Measurements from ENCODE around the gene CD320. TPM values are rescaled to one million over a fixed set of nuclear protein-coding genes. Genes with fewer than 3 reads are reported as not detected.
"Not testable (repeated sequence)": the region's sequence is repeated elsewhere in the genome, so short reads cannot be mapped to it uniquely, and the experiment has no call there.

Gene CD320
- total RNA-seq, 1 experiment from 2014 or later: 42.9 TPM

- peak in 1 of 2 experiments; percentile 35 for DNase-seq
- H3K27me3 ChIP-seq (ENCODE audit: insufficient read depth, low read depth): no peaks in the 10 kb centered on the region
- H3F3A ChIP-seq (ENCODE audit: insufficient read depth, low read depth): peaks cover 26% of the 10 kb centered on the region; the same call in 1 of the 2 replicates
- BruUV-seq (replicated peaks): no TSS peak
- H3K9me3 ChIP-seq (ENCODE audit: insufficient read depth, low read depth): no peaks in the 10 kb centered on the region
- no peaks in the 10 kb centered on the region for H4K20me1 ChIP-seq (ENCODE audit: insufficient read depth)
- ChIA-PET POLR2A (ENCODE audit: unreplicated experiment) (no interaction called here), CTCF (no interaction called here)
- H3K9me2 ChIP-seq (ENCODE audit: insufficient read depth): no peaks in the 10 kb centered on the region
- no peak overlapping the region for H2AFZ ChIP-seq
- no peaks in the 10 kb centered on the region for H3K36me3 ChIP-seq (ENCODE audit: low read depth)
- no peak overlapping the region for H3K4me3 ChIP-seq
- H3K79me2 ChIP-seq (ENCODE audit: low read depth): peaks cover 14% of the 10 kb centered on the region
- no peak overlapping the region for H3K27ac ChIP-seq
- peaks cover 25% of the 10 kb centered on the region for H3K4me1 ChIP-seq (replicated peaks; ENCODE audit: insufficient read depth)
- TF ChIP-seq EZH2 (IDR thresholded peaks at IDR 0.05; ENCODE audit: low read depth) (no peak), CTCF (conservative IDR thresholded peaks at IDR 0.05) (no peak)
- intact Hi-C loops (cut with micrococcal nuclease; ENCODE audit: unreplicated experiment): no loop called here
- H3K4me2 ChIP-seq: no peak overlapping the region
These were observed 3.1 kb downstream of the CD320 start for GRCh38 chr19:8304841-8305621.

DNA sequence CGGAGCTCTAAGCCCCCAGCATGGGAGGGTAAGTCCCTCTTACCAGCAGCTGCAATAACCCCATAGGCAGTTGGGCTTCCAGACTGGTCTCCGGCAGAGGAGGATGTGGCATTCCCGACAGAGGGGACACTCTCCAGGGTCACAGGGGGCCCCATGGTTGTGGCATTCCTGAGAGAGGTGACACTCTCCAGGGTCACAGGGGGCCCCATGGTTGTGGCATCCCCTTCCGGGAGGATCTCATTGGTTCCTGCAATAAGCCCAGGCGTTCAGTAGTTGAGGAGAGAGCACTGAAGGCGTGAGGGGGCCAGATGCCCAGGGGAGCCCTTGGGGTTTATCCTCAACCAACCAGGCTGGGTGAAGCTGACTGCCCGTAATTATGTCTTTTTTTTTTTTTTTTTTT, 5.4 kb downstream of the CD320 start:
- peaks cover 10% of the 10 kb centered on the region; the same call in 1 of the 2 replicates for H3K4me1 ChIP-seq (replicated peaks; ENCODE audit: insufficient read depth)
- no peaks in the 10 kb centered on the region for H3K27me3 ChIP-seq (ENCODE audit: insufficient read depth, low read depth)
- H3F3A ChIP-seq (ENCODE audit: insufficient read depth, low read depth): peaks cover 15% of the 10 kb centered on the region; the same call in 1 of the 2 replicates
- TF ChIP-seq EZH2 (IDR thresholded peaks at IDR 0.05; ENCODE audit: low read depth) (no peak), CTCF (conservative IDR thresholded peaks at IDR 0.05) (no peak)
- intact Hi-C loops (cut with micrococcal nuclease; ENCODE audit: unreplicated experiment): no loop called here
- no TSS peak for BruUV-seq (replicated peaks)
- H3K4me3 ChIP-seq: no peak overlapping the region
- H3K4me2 ChIP-seq: no peak overlapping the region
- no peak for DNase-seq
- no peaks in the 10 kb centered on the region for H3K36me3 ChIP-seq (ENCODE audit: low read depth)
- POLR2A ChIA-PET (ENCODE audit: unreplicated experiment): no interaction called here
- H3K9me3 ChIP-seq (ENCODE audit: insufficient read depth, low read depth): no peaks in the 10 kb centered on the region
- H3K79me2 ChIP-seq (ENCODE audit: low read depth): peaks cover 13% of the 10 kb centered on the region
- H2AFZ ChIP-seq: no peak overlapping the region
- H4K20me1 ChIP-seq (ENCODE audit: insufficient read depth): no peaks in the 10 kb centered on the region
- H3K9me2 ChIP-seq (ENCODE audit: insufficient read depth): no peaks in the 10 kb centered on the region
- H3K27ac ChIP-seq: no peak overlapping the region
- CTCF ChIA-PET: no interaction called here

DNA sequence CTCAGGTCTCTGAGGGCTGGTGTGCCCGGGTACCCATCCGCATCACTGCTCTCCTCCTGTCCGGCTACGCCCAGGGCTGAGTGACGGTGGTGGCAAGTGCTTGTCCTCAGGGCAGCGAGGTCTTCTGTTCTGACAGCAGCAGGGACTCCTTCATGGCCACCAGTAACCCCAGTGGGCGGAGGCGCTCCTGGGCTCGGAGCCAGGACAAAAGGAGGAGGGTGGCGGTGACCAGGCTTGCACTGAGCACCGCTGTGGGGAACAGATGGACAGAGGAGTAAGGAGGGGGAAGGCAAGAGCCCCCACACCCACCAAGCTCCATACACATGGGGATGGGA, 5.8 kb downstream of the CD320 start:
- ChIA-PET POLR2A (ENCODE audit: unreplicated experiment) (no interaction called here), CTCF (no interaction called here)
- Histone ChIP-seq H3K79me2 (ENCODE audit: low read depth) (peaks cover 9% of the 10 kb centered on the region), H3K36me3 (ENCODE audit: low read depth) (no peaks in the 10 kb centered on the region), H3K27me3 (ENCODE audit: insufficient read depth, low read depth) (no peaks in the 10 kb centered on the region), H3K9me2 (ENCODE audit: insufficient read depth) (no peaks in the 10 kb centered on the region), H3K27ac (no peak overlapping the region), H4K20me1 (ENCODE audit: insufficient read depth) (no peaks in the 10 kb centered on the region), H3F3A (ENCODE audit: insufficient read depth, low read depth) (peaks cover 15% of the 10 kb centered on the region; the same call in 1 of the 2 replicates), H3K4me3 (no peak overlapping the region), H3K4me2 (no peak overlapping the region), H2AFZ (no peak overlapping the region), H3K9me3 (ENCODE audit: insufficient read depth, low read depth) (no peaks in the 10 kb centered on the region), H3K4me1 (replicated peaks; ENCODE audit: insufficient read depth) (peaks cover 6% of the 10 kb centered on the region; the same call in 1 of the 2 replicates)
- no TSS peak for BruUV-seq (replicated peaks)
- DNase-seq: no peak
- intact Hi-C loops (cut with micrococcal nuclease; ENCODE audit: unreplicated experiment): no loop called here
- TF ChIP-seq EZH2 (IDR thresholded peaks at IDR 0.05; ENCODE audit: low read depth): no peak
- TF ChIP-seq CTCF (conservative IDR thresholded peaks at IDR 0.05): no peak

GRCh38 chr19:8291337-8291736, 16.8 kb downstream of the CD320 start:
- H3K79me2 ChIP-seq (ENCODE audit: low read depth); H3K9me3 ChIP-seq (ENCODE audit: insufficient read depth, low read depth); H3K4me3 ChIP-seq; DNase-seq; H2AFZ ChIP-seq; H3K9me2 ChIP-seq (ENCODE audit: insufficient read depth); H3F3A ChIP-seq (ENCODE audit: insufficient read depth, low read depth); BruUV-seq (replicated peaks); CTCF ChIA-PET; intact Hi-C loops (cut with micrococcal nuclease; ENCODE audit: unreplicated experiment); H3K4me1 ChIP-seq (replicated peaks; ENCODE audit: insufficient read depth); H3K4me2 ChIP-seq; H3K27me3 ChIP-seq (ENCODE audit: insufficient read depth, low read depth); H4K20me1 ChIP-seq (ENCODE audit: insufficient read depth); POLR2A ChIA-PET (ENCODE audit: unreplicated experiment); H3K36me3 ChIP-seq (ENCODE audit: low read depth); H3K27ac ChIP-seq: not testable (repeated sequence)

DNA sequence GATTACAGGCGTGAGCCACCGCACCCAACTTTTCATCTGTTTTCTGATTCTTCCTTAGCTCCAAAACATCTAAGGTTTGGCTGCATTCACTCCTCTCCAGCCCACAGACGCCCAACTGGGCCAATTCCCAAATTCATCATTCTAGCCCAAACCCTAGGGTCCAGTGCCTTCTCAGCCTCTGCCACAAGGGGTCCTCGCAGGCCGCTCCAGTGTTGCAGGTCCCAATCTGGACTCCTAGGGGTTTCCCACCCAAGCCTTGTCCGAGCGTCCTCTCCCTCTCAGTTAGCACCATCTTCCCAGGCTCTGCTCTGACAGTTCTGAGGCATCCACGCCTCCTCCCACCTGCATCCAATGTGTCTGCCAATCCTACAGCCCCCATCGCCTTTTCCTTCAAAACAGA, 31.6 kb downstream of the CD320 start:
- H4K20me1 ChIP-seq (ENCODE audit: insufficient read depth); CTCF ChIA-PET; intact Hi-C loops (cut with micrococcal nuclease; ENCODE audit: unreplicated experiment): not testable (repeated sequence)

More for the DNA sequence above, 31.6 kb downstream of the CD320 start:
- H3K9me2 ChIP-seq (ENCODE audit: insufficient read depth); H3F3A ChIP-seq (ENCODE audit: insufficient read depth, low read depth); H3K9me3 ChIP-seq (ENCODE audit: insufficient read depth, low read depth); H3K4me1 ChIP-seq (replicated peaks; ENCODE audit: insufficient read depth); H2AFZ ChIP-seq; DNase-seq; H3K4me2 ChIP-seq; H3K36me3 ChIP-seq (ENCODE audit: low read depth); BruUV-seq (replicated peaks); H3K79me2 ChIP-seq (ENCODE audit: low read depth); H3K27me3 ChIP-seq (ENCODE audit: insufficient read depth, low read depth); H3K4me3 ChIP-seq; POLR2A ChIA-PET (ENCODE audit: unreplicated experiment); H3K27ac ChIP-seq: not testable (repeated sequence)
